Activated T-cell treated with anti-CD3 and anti-CD28 coated beads, Interleukin-2, amount 50 U/mL, for 48 hours (primary cell): ENCODE measurements around the gene DCD.
"Not testable (repeated sequence)": the region's sequence is repeated elsewhere in the genome, so short reads cannot be mapped to it uniquely, and the experiment has no call there.

Experiments
- DNase-seq, 2 experiments: peaks; one replicate each; pipeline ENCODE4 v3.0.0-alpha.2; 2020

DCD gene

DNA sequence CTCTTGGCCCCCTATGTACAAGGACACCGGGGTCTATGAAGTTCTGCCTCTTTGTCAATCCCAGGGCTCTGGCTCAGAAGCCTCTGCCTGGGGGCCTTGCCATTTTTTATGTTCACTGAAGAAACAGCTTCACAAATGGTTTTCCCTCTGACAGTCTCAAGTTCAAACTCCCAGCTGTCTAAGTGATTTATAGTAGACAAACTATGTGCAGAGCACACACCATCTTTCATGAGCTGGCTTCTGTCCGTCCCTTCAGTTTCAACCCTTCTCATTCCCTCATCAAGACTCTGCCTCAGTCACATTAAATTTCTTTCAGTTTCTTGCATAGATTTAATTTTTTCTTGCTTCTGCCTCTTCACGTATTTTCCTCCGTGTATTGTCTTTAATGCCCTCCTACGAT, 2.7 kb upstream of the DCD start:
- DNase-seq = no peak

DNA sequence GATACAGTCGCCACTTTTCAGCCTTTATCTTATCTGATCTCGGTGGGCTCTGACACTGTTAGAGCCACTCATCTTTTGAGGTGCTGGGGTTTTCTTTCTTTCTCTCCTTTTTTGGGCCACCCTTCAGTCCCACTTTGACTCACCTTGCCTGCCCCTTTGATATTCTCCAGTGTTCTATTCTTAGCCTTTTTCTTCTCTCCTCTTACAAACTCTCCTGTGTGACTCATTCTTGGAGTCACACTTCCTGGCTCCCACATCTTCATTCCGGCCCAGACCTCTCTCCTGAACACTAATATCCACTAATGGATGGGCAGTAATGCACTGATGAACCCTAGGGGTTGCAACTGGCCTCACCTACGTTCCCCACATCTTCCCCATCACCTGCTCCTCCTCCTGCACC, 2.2 kb upstream of the DCD start:
- DNase-seq = no peak

DNA sequence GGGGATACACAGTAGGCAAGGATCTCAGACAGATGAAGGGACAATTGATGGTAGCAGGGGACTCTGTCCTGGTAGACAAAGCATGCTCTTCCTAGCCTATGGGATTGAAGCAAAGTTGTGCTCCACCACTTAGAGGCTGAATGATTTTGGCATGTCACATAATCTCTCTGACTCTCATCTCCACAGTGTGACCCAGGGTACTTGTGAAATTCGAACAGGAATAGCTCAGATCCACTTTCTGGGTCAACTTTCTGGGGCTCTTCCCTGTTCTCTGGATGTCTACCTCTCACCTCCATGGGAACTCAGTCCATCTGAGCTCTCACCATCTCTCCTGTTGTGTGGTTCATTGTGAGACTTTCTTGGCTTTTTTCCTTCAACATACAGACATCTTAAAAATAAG, 1.7 kb upstream of the DCD start:
- no peak for DNase-seq

DNA sequence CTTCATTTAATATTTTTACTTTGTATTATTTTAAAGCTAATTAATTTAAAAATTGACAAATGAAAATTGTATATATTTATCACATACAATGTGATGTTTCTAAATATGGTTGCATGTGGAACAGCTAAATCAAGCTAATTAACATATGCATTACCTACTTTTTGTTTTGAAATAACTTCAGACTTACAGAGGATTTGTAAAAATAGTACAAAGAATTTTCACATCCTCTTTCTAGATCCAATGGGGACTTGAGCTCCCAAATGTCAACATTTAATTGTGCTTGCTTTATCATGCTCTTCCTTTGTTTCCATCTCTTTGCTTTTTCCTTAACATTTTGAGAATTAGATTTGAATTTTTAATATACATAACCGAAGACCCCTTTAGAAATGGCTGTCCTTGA, 6.6 kb downstream of the DCD start:
- no peak for DNase-seq

DNA sequence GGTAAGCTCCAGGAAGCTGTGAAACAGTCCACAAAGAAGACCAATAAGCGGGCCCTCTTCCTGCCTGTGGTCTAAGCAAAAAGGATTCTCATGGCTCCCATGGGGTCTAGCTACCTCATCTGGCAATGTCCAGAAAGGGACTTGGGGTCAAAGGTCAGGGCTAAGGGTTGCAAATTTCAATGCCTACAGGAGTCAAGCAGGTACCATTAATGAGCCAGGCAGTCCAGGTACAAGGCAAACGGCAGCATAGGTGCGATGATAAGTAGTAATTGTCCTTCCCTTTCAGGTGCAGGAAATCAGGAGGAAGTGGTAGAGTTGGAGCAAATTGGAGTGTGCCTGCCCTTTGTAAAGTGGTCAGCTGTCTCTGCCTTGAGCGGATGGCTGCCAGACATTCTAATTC, 7.1 kb downstream of the DCD start:
- DNase-seq = no peak

DNA sequence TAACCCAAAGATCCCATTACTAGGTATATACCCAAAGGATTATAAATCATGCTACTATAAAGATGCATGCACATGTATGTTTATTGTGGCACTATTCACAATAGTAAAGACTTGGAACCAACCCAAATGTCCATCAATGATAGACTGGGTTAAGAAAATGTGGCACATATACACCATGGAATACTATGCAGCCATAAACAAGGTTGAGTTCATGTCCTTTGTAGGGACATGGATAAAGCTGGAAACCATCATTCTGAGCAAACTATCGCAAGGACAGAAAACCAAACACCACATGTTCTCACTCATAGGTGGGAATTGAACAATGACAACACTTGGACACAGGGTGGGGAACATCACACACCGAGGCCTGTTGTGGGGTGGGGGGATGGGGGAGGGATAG, 9.1 kb downstream of the DCD start:
- not testable (repeated sequence) for DNase-seq

DNA sequence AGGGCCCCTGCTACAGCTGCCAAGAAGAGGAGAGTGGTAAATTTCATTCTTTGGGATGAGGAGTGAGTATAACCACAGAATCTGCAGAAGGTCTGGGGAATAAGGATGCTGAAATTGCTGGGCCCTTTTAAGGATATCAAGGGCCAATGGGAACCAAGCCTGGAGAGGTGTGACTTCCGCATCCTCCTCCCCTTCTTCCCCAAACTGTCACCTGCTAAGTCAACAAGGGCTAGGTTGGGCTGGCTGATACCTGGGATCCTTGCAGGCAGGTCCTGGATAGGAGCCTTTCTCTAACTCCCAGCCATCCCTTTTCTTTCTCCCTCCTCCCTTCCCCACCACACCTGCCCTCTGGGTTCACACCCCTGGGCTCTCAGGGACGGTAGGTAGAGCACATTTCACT, 13.4 kb downstream of the DCD start, which contains the start of gene LACRT:
Gene LACRT (minus strand): TSS at position 101 of the 400 bp plus-strand sequence. CDS start 54 bp downstream, at position 47.
- DNase-seq = no peak

DNA sequence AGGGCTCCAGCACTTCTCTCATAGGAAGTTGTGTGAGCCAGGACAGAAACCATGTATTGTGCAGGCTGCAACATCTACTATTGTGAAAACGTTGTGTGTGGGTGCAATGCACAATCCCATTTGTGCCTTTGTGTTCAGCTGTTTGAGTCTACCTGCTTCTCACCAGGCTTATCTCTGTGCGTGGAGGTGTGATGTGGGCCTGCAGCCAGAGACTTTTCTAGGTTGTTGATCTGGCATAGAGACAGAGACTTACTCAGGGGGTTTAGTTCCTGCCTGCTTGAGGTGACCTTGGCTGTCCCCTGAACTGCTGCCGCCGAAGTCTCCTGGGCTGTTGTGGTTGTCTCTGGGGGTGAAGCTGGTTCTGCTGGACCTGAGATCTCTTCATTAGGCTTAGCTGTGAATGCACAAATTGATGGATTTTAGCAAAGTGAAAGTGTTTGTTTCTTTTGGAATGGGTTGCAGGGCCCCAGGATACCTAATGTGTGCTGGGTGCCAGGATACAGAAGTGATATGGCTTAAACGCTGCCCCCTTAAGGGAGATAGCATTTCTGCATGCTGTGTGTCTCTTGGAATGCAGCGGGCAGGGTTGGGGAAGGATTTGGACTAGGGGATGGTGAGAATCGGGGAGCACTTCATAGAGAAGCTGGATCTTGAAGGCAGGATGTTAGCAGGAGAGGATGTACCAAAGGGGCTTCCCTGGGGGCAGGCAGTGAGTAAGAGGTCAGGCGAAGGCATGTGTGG, 16.0 kb downstream of the DCD start:
- DNase-seq = no peak

DNA sequence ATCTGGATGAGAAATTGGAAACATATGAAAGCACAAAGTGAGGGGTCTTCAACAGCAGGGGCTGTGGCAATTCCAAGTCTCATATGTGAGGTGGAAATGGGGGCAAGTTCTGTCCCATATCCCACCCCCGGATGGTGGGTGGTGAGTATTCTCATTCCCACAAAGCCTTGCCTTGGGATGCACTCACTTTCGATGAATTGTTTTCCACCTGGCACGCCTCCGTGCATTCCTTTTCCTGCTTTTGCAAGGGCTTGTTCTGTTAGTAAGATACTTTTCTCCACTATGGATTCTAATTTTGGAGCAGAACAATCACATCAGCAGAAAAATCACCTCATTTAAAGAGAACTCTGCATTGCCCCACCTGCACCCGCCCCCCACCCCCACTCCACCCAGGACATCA, 16.6 kb downstream of the DCD start:
- no peak for DNase-seq

DNA sequence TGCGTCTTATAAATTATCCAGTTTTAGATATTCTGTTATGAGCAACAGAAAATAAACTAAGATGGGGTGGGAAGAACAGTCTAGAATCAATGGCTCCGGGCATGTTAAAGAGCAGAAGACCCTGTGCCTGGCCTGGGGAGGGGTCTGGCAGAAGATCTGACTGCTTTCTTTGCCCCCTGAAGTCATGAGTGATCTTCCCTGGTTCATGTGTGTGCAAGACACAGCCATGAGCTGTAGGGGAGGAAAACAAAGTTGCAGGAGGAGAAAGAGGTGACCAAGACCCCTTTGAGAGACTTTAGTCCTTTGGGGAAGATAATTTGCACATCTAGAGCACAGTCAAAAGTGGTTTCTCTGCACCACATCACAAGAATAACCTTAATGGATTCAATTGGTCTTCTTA, 18.2 kb downstream of the DCD start:
- DNase-seq = no peak

DNA sequence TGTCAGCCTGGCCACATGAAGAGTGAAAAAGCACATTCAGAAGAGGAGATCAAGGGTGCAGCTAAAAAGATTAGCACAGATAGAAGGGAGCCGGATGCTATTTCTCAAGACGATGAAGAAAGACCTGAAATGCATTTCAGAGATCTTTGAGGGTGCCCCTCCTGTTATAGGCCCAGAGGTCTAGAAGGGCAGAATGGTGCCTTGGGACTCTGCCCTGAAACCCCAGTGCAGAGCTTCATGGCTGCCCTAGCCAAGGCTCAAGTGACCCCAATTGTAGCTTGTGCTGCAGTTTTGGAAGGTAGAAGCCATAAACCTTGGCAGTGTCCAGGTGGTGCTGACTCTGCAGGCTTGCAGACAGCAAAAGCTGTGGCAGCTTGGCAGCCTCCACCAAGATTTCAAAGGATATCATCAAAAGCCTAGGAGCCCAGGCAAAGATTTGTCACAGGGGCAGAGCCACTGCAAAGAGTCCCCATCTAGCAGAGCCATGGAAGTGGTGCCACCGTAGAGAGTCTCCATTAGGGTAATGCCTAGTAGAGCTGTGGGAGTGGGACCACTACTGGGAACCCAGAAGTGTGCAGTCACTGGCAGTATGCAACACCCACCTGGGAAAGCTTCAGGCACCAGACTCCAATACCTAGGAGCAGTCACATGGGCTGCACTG, 19.8 kb downstream of the DCD start:
- DNase-seq = no peak

DNA sequence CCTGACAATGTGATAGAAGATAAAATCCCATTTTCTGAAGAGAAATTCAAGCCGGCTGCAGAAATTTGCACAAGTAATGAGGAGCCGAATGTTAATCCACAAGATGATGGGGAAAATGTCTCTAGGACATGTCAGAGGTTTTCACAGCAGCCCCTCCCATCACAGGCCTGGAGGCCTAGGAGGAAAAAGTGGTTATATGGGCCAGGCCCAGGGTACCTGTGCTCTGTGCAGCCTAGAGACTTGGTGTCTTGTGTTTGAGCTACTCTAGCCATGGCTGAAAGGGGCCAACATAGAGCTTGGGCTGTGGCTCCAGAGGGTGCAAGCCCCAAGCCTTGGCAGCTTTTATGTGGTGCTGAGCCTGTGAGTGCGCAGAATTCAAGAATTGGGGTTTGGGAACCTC, 20.9 kb downstream of the DCD start:
- DNase-seq = no peak

DNA sequence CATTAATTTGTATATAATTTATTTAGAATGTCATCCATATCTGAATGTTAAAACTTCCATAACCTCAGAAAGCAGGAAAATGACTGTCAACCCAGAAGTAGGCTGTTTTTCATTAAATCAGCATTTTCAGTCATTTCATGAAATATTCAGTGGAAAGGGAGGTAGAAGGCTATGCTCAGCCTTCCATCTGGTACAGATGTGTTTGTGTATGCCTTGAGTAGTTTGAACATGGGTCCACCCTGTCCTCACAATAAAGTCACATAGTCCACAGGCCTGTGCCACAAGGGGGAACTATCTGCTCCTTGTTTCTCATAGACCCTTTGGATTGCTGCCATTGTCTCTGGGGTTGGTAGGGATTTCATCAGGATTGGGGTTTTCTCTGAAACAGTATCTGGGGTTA, 22.6 kb downstream of the DCD start:
- DNase-seq = no peak

DNA sequence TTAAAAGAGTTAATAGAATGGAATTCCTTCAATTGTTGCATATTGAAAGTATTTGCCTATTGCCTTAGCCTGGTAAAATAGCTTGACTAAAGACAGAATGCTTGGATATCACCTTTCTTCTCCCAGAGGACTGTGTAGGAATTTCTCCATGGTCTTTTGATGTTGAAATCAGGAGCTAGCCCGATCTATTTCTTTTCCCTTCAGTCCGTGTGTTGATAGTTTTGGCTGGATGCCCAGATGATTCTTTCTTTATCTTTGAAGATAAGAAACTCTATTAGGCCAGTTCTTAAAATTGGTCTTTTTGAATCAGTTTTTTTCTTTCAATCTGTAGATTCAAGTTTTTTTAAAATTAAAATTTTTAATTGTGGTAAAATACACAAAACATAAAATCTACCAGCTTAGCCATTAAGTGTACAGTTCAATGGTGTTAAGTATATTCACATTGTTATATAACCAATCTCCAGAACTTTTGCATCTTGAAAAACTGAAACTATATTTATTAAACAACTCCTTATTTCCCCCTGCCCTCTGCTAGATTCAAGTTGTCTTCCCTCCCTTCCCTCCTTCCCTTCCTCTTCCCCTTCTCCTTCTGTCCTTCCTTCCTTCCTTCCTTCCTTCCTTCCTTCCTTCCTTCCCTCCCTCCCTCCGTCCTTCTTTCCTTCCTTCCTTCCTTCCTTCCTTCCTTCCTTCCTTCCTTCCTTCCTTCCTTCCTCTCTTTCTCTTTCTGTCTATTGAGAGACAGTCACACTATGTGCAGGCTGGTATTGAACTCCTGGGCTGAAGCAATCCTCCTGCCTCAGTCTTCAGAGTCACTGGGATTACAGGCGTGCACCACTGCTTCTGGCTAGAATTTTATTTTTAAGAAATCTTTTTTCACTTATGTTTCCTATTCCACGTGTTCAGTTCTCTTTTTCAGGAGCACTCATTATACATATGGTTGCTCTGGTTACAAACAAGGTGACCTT, 23.6 kb downstream of the DCD start:
- DNase-seq = no peak

DNA sequence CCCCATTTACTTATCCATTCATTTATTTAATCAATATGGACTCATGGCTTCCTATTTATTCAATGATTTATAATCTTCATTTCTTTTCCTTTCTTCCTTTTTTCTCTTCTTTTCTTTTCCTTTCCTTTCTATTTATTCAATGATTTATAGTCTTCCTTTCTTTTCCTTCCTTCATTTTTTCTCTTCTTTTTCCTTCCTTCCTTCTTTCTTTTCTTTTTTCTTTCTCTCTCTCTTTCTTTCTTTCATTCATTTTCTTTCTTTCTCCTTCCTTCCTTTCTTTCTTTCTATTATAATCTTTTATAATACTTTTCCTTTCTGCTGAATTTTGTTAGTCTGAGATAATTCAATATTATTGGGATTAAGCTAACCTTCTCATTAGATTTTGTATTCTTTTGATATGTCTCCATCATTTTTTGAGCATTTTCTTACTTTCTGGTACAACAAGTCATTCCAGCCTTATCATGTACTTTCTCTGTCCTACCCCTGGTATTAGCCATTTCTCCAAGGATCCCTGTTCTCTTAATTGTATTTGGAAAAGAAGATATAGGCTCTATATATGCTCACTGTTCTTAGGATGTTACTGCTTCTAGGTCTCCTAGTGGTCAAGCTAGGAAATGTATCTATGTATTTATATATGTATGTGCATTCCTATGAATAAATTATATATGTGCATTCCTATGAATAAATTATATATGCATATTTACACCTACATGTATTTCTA, 25.5 kb downstream of the DCD start:
- DNase-seq = no peak

DNA sequence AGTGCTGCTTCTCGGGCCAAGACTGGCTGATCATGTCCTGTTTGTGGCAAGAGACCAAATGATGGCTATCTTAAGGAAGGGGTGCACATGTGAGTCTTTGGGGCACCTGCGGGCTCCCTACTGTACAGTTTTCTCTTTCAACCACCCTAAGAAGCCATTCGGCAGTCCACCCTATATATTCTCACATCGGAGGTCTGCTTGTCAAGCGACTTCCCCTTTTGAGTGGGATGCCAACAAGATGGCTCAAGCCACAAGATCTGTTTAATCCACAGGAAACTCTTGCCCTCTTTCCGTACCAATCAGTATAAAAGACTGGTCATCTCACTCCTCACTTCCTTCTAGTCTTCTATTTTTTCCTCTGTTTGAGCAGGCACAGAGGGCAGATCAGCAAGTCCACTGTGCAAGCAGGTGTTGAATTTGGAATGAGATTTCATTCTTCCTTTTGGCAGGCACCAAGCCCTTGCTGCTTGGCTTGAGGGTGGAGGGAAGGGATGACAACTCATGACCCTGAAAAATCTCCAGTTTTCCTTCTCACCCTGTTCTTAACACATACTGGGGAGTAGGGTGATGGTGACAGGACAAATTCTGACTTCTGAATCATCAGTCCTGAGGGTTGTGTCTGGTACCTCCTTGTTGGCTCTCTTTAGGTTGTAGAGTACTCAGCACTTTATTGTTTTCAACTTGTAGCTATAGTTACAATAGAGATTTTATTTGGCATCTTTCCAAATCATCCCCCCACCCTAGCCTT, 31.1 kb downstream of the DCD start:
- DNase-seq = no peak

DNA sequence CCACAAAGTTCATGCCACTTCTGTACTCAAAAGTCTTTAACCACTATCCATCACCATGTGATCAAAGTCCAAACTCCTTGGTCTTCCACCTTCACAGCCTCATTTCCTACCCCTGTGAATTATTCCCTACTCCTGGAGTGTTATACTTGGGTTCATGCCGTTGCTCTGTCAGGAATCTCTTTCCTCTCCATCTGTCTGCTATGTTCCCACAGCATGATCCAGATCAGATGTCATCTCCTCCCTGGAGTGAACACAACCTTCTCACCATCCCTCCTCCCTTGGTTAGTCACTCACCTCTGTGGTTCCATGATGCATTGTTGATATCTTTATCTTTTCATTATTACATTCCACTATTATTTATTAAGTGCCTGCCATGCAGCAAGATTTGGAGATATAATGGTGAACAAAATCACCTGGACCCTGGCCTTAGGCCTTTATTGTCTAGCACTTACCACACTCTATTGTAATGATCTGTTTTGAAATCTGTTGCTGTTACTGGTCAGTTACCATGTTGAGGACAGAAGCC, 35.9 kb downstream of the DCD start:
- no peak for DNase-seq

DNA sequence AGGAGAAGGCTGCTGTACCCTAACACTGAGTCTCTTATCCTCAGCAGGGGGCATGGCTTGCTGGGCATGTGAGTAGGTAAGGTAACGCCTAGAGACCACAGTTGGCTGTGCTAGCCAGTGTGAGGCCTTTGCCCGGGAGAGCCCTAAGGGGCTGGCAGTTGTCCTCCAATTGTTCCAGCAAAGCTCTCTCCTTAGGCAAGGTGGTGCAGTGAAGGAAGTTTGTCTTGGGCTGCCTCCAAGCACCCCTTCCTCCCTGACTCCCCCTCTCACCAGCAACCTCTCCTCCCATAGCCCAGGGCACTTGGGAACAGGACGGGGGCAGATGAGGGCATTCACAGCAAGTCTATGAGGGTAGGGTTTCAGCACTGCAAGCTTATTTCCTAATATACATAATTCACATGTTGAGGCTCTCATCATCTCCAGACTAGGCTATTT, 36.4 kb downstream of the DCD start:
- DNase-seq = no peak

DNA sequence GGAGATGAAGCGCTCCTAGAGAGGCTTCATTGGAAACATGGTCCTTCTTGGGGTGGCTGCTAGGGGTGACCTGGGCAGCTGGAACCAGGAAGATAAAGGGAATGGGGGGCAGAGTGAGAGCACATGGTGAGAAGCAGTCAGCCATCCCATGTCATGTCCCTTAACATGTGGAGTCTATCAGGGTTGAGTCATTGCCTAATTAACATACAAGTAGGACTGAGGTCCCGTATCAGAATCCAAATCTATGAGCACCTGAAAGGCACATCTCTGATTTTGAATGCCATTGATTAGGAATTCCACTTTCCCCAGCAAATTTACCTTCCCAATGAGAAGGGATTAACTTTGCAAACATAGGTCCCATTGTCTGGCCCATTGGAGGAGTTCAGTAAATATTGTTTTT, 39.4 kb downstream of the DCD start:
- no peak for DNase-seq

DNA sequence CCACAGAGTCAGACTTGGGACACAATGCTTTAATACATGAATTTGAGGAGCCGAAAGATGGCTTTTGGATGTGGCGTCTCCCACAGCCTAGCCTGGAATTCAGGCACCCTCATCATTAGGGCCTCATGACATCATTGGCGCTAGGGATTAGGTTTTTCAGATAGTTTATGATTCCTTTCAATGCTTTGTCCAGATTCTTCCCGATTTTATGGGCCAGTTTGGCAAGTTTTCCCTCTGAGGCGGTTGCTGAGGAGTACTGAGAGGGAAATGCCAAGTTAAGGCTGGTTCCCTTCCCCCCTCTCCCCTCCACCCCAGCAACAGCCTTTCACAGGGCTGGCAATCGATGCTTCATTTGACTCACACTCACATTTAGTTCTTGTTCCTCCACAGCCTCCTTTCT, 40.0 kb downstream of the DCD start:
- no peak for DNase-seq

DNA sequence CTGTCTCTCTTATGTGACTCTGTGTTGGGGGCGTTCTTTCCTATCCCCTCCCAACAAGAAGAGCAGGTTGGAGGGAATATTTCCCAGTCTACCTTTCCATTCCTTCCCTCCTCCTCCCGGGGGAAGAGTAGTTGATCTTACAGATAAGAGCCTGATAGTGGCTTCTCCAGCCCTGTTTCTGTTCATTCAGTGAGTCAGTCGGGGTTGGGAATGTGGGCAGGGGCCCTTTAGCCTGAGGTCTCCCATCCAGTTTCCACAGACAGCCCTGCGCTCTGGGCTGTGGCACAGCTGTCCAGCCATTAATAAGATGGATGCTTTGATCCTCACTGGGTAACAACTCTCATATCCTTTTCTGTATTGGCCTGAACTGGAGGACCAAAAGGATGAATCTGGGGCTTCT, 41.6 kb downstream of the DCD start:
- no peak for DNase-seq
